BLaER1 treated with 17β-estradiol and CSF1 and Interleukin-3, amounts not matched to agents 10 nM and 100 nM (cell line): Measurements from ENCODE around the gene FOXF1.

ENCODE experiments used
- H3K27ac ChIP-seq, 11 experiments: shearing (Covaris generic); formaldehyde crosslinking; 2 replicates each; pipeline ENCODE4 v1.8.1; 2022
- H3K27me3 ChIP-seq, 11 experiments: shearing (Covaris generic); formaldehyde crosslinking; 2 replicates each; pipeline ENCODE4 v1.8.1; 2022
- H3K36me3 ChIP-seq, 11 experiments: shearing (Covaris generic); formaldehyde crosslinking; 2 replicates each; pipeline ENCODE4 v1.8.1; 2022
- H3K4me1 ChIP-seq, 10 experiments: shearing (Covaris generic); formaldehyde crosslinking; 2 replicates each; pipeline ENCODE4 v1.8.1; 2022
- H3K4me2 ChIP-seq, 11 experiments: shearing (Covaris generic); formaldehyde crosslinking; 2 replicates each; pipeline ENCODE4 v1.8.1; 2022
- H3K4me3 ChIP-seq, 10 experiments: shearing (Covaris generic); formaldehyde crosslinking; 2 replicates each; pipeline ENCODE4 v1.8.1; 2022
- H3K9ac ChIP-seq, 11 experiments: shearing (Covaris generic); formaldehyde crosslinking; 2 replicates each; pipeline ENCODE4 v1.8.1; 2022
- H3K9me3 ChIP-seq, 11 experiments: shearing (Covaris generic); formaldehyde crosslinking; replicated peaks in 1 of 11; 2 replicates each; pipeline ENCODE4 v1.8.1; 2022
- H4K20me1 ChIP-seq, 11 experiments: shearing (Covaris generic); formaldehyde crosslinking; 2 replicates each; pipeline ENCODE4 v1.8.1; 2022
- Cebpa-rat ChIP-seq, 11 experiments: shearing (Covaris generic); IDR thresholded peaks; 2 replicates each; pipeline ENCODE4 v1.8.1; 2022

The FOXF1 gene

DNA sequence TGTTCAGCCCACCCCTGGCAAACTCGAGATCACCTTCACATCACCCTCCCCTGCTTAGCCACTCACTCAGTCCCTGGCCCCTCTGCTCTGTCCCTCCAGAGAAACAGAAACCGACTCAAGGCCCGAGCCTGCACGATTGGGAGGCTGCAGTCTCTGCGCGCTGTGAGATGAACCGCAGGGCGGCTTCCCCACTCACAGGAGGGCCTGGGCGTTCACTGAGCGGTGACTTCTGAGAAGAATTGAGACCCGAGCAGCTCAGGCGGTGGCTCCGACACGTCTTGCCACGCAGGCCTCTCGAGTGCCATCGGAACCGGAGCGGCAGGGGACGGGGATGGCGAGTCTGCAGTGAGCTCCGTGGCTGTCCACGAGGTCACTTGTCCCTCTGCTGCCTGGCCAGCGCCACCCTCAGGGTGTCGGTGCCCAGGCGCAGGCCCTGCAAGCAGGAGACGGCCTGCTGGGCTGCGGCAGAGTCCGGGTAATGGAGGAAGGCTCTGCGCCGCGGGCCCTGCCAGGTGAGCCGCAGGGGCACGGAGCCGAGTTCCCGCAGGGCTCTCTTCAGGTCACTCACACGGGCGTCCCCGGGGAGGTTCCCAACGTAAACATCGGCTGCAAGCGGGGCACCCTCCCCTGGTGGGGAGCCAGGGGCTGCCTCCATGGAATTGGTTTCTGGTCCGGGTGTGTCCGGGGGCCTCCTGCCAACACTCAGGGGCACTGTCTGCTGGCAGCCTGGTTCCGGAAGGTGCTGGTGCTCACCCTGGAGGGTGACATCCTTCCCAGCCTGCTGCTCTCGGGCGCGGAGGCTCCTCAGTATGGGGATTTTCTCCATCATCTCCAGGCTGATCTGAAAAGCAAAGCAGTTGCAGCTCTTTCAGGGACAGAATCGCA lies 21.6 kb downstream of the FOXF1 start:
- H3K9me3 ChIP-seq: no peaks in the 10 kb centered on the region
- no peak overlapping the region for H3K4me2 ChIP-seq
- no peaks in the 10 kb centered on the region for H3K27me3 ChIP-seq
- no peak overlapping the region for H3K9ac ChIP-seq
- no peak overlapping the region for H3K4me3 ChIP-seq
- TF ChIP-seq Cebpa-rat (IDR thresholded peaks at IDR 0.05): no peak
- peaks cover 0 to 33% (median 0%) of the 10 kb centered on the region in 11 experiments; a peak in 1 of 22 replicates for H4K20me1 ChIP-seq
- peaks cover 19 to 62% (median 39%) of the 10 kb centered on the region in 11 experiments; a peak in 19 of 22 replicates for H3K36me3 ChIP-seq
- H3K4me1 ChIP-seq: peaks cover 0 to 14% (median 12%) of the 10 kb centered on the region in 10 experiments; a peak in 15 of 20 replicates
- no peak overlapping the region for H3K27ac ChIP-seq

DNA sequence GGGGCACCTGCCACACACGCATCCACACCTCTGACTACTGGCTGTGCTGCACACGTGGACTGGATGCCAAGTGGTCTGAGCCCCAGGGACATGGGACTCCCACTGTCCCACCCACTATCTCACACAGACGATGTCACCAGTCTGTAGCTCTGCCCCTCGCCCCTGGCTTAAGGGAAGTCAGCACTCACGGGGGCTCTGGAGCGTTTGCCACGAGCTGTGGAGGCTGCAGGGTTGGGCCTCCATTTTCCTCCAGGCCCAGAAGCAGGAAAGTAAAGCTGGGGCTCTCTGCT lies 22.1 kb downstream of the FOXF1 start:
- Histone ChIP-seq H3K9ac (no peak overlapping the region), H3K4me3 (no peak overlapping the region), H3K4me1 (peaks cover 0 to 12% (median 10%) of the 10 kb centered on the region in 10 experiments; a peak in 15 of 20 replicates), H4K20me1 (peaks cover 0 to 33% (median 0%) of the 10 kb centered on the region in 11 experiments; a peak in 1 of 22 replicates), H3K27me3 (no peaks in the 10 kb centered on the region), H3K9me3 (no peaks in the 10 kb centered on the region), H3K27ac (no peak overlapping the region), H3K4me2 (no peak overlapping the region), H3K36me3 (peaks cover 24 to 68% (median 45%) of the 10 kb centered on the region in 11 experiments)
- TF ChIP-seq Cebpa-rat (IDR thresholded peaks at IDR 0.05): no peak

DNA sequence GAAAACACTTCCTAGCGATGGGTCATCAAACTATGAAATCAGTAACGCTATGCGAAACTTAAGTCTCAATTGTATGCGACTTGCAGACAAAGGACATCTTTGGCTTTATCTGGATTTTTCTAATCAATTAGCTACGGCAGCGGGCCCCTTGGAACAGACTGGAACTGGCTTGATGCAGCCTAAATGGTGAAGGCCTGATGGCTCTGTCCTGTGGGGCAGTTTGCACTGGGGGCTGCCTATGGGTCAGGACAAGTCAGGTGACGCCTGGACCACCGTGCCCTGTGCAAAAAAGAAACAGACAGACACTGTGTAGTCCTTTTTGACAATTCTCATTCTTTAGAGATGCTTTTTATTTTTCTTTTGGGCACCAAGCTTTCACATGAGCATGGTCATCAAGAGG lies 22.7 kb downstream of the FOXF1 start:
- peaks cover 30 to 74% (median 51%) of the 10 kb centered on the region in 11 experiments for H3K36me3 ChIP-seq
- no peaks in the 10 kb centered on the region for H3K9me3 ChIP-seq
- H4K20me1 ChIP-seq: peaks cover 0 to 32% (median 0%) of the 10 kb centered on the region in 11 experiments; a peak in 1 of 22 replicates
- H3K27me3 ChIP-seq: no peaks in the 10 kb centered on the region
- no peak for TF ChIP-seq Cebpa-rat (IDR thresholded peaks at IDR 0.05)
- no peak overlapping the region for H3K4me2 ChIP-seq
- no peak overlapping the region for H3K4me3 ChIP-seq
- no peak overlapping the region for H3K27ac ChIP-seq
- H3K9ac ChIP-seq: no peak overlapping the region
- H3K4me1 ChIP-seq: peaks cover 0 to 6% (median 5%) of the 10 kb centered on the region in 10 experiments; a peak in 15 of 20 replicates

DNA sequence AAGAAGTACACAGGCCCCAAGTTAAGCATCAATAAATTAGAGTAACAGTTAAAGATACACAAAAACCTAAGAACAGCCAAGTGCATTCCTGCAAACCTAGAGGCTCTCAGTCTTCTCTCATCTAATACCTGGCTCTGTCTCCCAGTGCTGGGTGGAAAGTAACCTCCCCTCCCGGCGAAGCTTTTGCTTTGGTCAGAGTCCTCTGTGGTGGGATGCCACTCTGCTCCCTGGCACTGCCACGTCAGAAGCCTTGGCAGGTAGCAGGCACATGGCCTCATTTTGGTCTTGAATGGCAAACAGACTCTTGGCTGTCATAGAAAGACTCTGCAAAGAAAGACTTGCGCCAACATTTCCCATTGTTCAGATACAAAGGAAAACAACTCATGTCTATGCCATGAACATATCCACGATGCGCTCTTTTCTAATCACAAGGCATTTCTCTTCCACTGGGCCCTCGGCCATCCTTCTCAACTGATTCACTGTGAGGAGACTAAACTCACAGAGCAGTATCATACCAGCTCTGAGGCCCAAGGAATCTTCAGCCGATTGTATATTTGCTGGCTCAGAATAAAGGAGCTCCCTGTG lies 23.5 kb downstream of the FOXF1 start:
- Histone ChIP-seq H4K20me1 (peaks cover 0 to 24% (median 0%) of the 10 kb centered on the region in 11 experiments; a peak in 1 of 22 replicates), H3K4me2 (no peak overlapping the region), H3K9me3 (no peaks in the 10 kb centered on the region), H3K36me3 (peaks cover 38 to 82% (median 59%) of the 10 kb centered on the region in 11 experiments), H3K27ac (no peak overlapping the region), H3K4me3 (no peak overlapping the region), H3K27me3 (no peaks in the 10 kb centered on the region), H3K4me1 (no peaks in the 10 kb centered on the region), H3K9ac (no peak overlapping the region)
- no peak for TF ChIP-seq Cebpa-rat (IDR thresholded peaks at IDR 0.05)

DNA sequence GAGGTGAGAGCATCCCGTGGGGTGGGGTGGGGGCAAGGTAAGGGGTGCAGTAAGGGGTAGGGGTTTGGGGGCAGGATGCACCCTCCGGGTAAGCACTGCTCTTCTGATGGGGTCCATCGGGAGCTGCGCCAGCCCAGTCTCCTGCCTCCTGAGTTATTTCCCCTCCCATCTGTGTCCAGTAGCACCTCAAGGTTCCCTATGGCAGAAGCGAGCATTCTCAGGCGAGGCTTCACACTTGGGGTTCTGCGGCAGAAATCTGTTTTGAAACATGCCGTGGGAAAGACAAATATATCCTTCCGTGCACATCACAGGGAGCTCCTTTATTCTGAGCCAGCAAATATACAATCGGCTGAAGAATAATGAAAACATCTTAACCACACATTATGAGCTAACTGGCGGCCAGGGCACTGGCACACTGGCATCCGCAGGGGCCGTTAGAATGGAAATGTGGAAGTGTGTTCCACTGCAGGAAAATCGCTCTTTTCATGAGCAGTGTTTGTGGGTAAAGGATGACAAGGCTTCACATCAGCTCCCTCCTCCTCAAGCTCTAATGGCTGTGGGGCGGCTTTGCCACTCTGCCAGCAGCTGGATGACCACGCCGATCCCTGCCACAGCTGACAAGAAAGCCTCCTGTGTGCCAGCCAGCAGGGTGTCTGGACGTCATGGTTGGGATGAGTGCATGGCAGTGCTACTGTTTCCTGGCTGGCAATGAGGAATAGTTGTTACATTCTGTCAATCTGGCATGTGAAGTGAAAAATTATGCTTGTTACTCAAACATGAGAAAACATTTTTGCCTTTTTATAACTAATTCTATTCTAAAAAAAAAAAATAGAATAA lies 24.7 kb downstream of the FOXF1 start:
- peaks cover 0 to 22% (median 0%) of the 10 kb centered on the region in 11 experiments; a peak in 1 of 22 replicates for H4K20me1 ChIP-seq
- no peak for TF ChIP-seq Cebpa-rat (IDR thresholded peaks at IDR 0.05)
- H3K9me3 ChIP-seq: no peaks in the 10 kb centered on the region
- no peak overlapping the region for H3K4me3 ChIP-seq
- no peaks in the 10 kb centered on the region for H3K27me3 ChIP-seq
- no peak overlapping the region for H3K27ac ChIP-seq
- no peak overlapping the region for H3K9ac ChIP-seq
- H3K36me3 ChIP-seq: peaks cover 49 to 87% (median 70%) of the 10 kb centered on the region in 11 experiments
- H3K4me1 ChIP-seq: no peaks in the 10 kb centered on the region
- no peak overlapping the region for H3K4me2 ChIP-seq

DNA sequence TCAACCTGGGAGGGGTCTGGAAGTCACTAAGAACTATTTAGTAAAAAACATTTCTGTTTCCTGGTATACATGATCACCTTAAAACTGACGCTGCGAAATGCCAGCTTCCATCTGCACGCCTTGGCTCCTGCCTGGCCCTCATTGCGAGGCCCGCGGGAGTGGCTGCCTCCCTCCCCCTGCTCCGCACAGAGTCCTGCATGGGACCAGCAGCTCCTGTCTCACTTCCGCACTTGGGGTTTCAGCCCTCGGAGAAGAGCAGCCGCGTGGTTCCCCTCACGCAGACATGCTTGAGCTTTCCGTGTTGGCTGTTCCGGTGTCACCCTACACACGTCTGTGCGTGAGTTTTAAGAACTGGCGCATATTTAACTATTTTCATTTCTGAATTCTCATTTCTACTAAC lies 26.3 kb downstream of the FOXF1 start:
- H3K27me3 ChIP-seq: no peaks in the 10 kb centered on the region
- no peak overlapping the region for H3K4me2 ChIP-seq
- H3K36me3 ChIP-seq: peaks cover 60 to 95% (median 76%) of the 10 kb centered on the region in 11 experiments
- no peak overlapping the region for H3K4me3 ChIP-seq
- no peak for TF ChIP-seq Cebpa-rat (IDR thresholded peaks at IDR 0.05)
- H3K27ac ChIP-seq: no peak overlapping the region
- no peaks in the 10 kb centered on the region for H3K9me3 ChIP-seq
- no peaks in the 10 kb centered on the region for H3K4me1 ChIP-seq
- H4K20me1 ChIP-seq: peaks cover 0 to 20% (median 0%) of the 10 kb centered on the region in 11 experiments; a peak in 1 of 22 replicates
- H3K9ac ChIP-seq: no peak overlapping the region

DNA sequence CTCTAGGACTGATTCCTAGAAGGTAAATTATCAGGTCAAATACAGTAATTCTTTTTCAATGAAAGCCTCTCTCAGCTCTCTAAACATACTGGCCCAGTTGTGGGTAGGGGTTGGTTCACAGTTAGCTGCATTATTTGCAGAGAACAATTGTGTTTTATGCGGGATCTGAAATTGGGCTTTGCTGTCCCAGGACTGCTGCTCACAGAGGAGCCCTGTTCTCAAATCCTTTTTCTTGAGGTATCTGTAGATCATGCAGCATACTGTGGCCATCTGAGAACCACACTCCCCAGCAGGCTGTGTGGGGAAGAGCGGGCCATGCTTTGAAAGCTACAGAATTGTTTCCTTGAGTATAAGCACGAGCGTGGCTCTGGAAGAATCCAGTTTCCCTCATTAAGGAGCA lies 27.2 kb downstream of the FOXF1 start:
- Histone ChIP-seq H3K27me3 (no peaks in the 10 kb centered on the region), H3K4me2 (no peak overlapping the region), H3K36me3 (peaks cover 67 to 95% (median 76%) of the 10 kb centered on the region in 11 experiments), H4K20me1 (peaks cover 0 to 13% (median 0%) of the 10 kb centered on the region in 11 experiments; a peak in 4 of 22 replicates), H3K9ac (no peak overlapping the region), H3K27ac (no peak overlapping the region), H3K9me3 (no peaks in the 10 kb centered on the region), H3K4me1 (peaks cover 0 to 8% (median 5%) of the 10 kb centered on the region in 10 experiments; a peak in 13 of 20 replicates), H3K4me3 (no peak overlapping the region)
- TF ChIP-seq Cebpa-rat (IDR thresholded peaks at IDR 0.05): no peak

DNA sequence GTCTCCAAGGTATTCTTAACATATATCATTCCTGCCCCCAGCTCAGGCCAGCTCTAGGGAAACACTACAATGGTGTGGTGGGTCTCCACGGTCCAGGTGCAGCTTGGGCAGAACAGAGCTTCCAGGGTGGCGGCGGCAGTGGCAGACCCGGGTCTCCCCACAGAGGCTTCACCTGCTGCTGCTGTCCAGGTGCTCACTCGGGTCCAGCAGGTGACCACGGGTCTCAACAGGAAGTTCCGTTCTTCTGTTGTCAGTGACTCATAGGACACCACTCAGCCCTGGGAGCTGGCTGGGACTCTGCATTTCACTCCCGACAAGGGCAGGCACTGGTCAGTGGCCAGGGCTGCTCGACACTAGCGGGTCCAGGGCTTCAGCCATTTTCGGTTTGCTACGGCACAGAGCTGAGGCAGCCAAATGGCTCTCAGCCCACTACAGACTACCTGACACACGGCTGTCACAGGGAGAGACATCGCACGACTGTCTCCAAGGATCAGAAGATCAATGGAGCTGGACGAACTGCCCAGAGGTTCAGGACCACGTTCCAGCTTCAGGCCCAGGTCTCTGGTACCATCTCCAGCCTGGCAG lies 28.0 kb downstream of the FOXF1 start:
- H3K4me3 ChIP-seq: no peak overlapping the region

More for the DNA sequence above, 28.0 kb downstream of the FOXF1 start:
- H3K27ac ChIP-seq: no peak overlapping the region
- TF ChIP-seq Cebpa-rat (IDR thresholded peaks at IDR 0.05): no peak
- H3K36me3 ChIP-seq: peaks cover 61 to 95% (median 76%) of the 10 kb centered on the region in 11 experiments
- H3K9ac ChIP-seq: no peak overlapping the region
- no peak overlapping the region for H3K4me2 ChIP-seq
- H3K27me3 ChIP-seq: no peaks in the 10 kb centered on the region
- H4K20me1 ChIP-seq: peaks cover 0 to 18% (median 7%) of the 10 kb centered on the region in 11 experiments; a peak in 9 of 22 replicates
- H3K9me3 ChIP-seq: no peaks in the 10 kb centered on the region
- peaks cover 0 to 16% (median 13%) of the 10 kb centered on the region in 10 experiments; a peak in 15 of 20 replicates for H3K4me1 ChIP-seq
